HG02938 (cell line): ENCODE results near the gene EIF4G3.
A peak's percentile ranks its signal among the peaks of the same experiment; 100 is the strongest.
"Not testable (repeated sequence)": the region's sequence is repeated elsewhere in the genome, so short reads cannot be mapped to it uniquely, and the experiment has no call there.

ENCODE experiments used
- ATAC-seq: cut with Tn5 transposase; IDR thresholded peaks from one replicate; pipeline ENCODE4 v1.9.1; 2021; ENCODE audit warnings: mild to moderate bottlenecking, moderate library complexity; ENCODE audit not compliant: unreplicated experiment

EIF4G3 gene

DNA sequence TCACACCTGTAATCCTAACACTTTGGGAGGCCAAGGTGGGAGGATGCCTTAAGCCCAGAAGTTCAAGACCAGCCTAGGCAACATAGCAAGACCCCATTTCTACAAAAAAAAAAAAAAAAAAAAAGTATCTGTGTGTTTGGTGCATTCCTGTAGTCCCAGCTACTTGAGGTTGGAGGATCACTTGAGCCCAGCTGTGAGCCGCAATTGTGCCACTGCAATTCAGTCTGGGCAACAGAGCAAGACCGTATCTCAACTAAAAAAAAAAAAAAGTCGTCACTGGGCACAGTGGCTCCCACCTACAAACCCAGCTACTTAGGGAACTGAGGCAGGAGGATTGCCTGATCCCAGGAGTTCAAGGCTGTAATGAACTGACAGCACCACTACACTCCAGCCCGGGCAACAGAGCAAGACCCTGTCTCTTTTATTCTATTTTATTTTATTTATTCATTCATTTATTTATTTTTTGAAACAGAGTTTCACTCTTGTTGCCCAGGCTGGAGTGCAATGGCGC lies 8.6 kb upstream of the EIF4G3 start:
- no peak for ATAC-seq

DNA sequence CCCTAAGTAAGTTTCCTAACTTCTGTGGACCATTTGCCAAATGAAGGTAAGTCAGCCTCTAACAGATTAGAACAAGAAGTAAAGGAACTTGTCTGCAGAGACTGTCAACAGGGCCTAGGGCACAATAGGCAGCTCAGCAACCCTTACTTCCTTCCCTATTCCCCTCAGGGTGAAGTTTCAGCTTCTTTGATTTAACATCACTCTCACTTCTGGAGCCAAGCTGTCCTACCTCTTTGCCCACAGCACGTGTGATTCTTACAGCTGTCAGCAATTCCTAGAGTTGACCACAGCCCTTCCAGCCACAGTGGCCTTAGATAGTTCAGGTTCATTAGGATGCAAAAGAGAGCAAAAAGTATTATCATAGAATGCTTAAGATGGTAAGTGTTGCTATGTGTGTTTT lies 7.6 kb upstream of the EIF4G3 start:
- no peak for ATAC-seq

DNA sequence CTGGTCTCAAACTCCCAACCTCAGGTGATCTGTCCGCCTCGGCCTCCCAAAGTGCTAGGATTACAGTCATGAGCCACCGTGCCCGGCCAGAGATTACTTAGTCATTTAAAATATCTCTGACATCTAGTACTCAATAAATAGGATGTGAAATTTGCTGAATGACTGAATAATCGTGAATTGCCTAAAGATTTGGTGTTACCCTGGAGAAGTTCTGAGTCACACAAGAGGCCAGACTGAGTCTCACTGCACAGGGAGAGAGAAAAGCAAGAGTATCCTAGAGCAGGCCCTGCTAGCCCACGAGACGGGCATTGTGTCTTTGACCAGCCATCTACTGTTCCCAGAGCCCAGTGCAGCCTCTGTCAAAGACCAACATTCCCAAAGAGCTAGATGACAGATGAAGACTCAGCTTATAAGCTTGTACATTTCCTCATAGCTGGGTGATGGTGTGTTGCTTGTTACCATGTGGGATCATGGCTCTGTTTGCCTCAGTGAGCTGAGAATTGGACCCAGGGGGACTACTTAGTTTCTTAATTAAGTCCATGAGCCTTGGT lies 5.6 kb upstream of the EIF4G3 start:
- no peak for ATAC-seq

DNA sequence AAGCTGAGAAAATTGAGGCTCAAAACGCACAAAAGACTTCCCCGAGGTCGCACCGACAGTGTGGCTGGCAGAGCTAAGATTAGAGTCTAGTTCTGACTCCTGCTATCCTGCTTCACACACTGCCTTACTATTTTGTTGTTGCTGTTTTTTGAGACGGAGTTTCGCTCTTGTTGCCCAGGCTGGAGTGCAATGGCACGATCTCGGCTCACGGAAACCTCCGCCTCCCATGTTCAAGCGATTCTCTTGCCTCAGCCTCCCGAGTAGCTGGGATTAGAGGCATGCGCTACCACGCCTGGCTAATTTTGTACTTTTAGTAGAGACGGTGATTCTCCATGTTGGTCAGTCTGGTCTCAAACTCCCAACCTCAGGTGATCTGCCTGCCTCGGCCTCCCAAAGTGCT lies 1.6 kb upstream of the EIF4G3 start:
- not testable (repeated sequence) for ATAC-seq

DNA sequence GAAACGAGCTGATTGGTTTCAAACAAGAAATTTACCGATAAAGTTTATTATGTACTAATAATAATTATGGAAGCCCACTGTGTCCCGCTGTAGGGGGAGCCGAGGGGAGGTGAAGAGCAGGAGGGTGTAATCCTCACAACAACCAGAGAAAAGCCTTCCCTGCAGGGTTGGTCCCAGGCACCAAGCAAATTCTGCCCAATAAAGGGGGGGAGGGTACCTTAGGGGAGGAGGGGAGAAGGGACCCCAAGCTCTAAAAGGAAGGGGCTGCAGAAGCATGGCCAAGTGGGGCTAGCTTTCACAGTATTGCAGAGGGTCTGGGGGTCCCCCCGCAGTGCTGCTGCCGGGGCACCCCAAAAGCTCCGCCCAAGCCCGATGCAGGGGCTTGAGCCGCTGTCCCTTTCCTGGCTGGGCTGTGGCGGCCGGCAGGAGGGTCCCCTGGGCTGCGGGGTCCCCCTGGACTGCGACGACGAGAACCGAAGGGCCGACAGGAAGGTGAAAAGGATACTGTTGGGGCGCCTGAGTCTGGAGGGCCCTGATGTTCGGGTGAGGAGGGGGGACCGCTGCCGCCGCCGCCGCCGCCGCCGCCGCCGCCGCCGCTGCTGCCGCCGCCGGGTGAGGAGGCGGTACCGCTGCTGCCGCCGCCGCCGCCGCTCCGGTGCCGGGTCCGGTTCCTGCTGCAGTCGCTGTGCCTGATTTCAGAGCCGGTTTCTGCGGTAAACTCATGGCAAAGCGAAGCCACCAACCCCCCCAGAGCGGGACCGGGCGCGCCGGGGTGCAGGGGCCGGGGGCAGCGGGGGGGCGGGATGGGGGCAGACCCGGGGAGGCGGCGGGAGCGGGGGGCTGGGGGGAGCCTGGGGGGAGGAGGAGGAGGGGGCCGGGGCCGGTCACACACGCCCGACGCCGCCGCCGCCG lies 771 bp downstream of the EIF4G3 start:
- ATAC-seq: peak; percentile 16

DNA sequence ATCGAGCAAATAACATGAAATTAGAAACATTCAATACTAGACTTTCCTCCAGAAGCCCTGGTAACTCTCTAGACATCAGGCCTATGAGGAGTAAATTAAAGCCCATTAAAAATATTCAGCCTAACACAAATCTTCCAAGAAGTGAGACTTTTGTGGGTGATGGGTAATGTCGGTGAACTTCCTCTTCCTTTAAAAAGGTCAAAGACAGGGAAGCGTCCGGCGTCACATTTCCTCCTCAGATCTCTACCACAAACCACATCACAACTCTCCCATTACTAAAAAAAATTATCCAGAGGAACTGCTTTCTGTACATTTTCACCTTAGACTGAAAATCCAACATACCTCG lies 1.4 kb downstream of the EIF4G3 start:
- ATAC-seq: no peak

DNA sequence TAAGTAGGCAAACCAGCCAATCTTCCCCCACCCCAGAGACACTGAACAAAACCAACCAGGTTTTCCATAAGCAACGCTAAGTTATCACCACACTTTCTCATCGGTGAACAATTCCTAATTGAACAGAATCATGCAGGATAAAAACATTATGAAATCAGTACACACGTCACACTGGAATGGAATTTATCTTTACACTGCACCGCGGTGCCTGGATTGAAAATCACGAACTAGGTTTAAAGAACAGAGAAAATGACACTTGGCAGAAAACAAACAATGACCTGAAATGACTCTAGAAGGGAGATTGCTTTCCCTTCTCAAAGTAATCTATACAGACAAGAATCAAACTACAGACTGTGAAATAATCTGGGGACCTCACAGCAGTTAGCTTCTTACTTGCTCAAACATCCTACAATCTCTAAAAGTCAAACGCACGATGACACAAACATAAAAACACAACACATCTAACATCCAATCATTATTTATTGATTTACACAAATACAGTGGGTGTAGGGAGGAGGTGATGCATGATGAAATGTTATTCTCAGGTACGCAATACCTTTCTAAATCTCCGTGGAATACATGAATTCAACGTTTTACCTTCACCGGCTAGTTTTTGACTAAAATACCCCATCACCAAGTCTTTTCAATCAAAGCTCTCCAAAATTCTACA lies 1.9 kb downstream of the EIF4G3 start:
- no peak for ATAC-seq

DNA sequence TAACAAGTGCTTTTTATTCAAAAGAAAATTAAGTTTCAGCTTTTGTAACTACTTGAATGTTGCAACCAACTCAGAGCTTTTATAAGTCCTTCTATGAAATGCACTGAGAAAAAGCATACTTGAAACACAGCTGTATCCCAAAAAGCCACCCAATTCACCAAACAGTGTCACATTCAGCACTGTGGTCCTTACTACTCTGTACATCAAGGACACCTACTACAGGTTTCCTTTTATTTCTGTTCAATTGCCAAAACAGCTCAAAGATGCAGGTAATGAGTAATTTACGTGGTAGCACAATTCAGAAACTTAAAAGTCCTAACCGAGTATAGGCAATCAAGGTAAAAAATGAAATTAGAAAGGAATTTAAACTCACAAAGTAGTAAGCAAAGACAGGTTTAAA lies 2.5 kb downstream of the EIF4G3 start:
- no peak for ATAC-seq

DNA sequence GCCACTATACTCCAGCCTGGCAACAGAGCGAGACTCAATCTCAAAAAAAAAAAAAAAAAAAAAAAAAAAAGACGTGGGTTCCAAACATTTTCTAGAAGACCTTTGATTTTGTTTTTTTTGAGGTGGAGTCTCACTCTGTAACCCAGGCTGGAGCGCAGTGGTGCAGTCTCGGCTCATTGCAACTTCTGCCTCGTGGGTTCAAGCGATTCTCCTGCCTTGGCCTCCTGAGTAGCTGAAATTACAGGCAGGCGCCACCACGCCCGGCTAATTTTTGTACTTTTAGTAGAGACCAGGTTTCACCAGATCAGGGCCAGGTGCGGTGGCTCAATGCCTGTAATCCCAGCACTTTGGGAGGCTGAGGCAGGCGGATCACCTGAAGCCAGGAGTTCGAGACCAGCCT lies 3.6 kb downstream of the EIF4G3 start:
- ATAC-seq: not testable (repeated sequence)

DNA sequence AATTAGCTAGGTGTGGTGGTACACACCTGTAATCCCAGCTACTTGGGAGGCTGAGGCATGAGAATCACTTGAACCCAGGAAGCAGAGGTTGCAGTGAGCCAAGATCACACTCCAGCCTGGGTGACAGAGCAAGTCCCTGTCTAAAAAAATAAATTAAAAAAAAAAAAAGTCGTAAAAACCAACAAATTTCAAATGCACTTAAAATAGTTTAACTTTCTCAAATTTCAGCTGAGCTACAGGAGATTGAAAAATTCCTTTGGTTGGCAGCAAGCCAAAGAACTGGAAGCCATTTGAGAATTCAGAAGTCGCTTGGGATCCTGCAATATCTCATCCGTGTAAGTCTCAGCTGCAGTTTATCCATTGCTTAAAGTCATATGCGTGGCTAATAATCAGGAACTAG lies 5.9 kb downstream of the EIF4G3 start:
- ATAC-seq: not testable (repeated sequence)

DNA sequence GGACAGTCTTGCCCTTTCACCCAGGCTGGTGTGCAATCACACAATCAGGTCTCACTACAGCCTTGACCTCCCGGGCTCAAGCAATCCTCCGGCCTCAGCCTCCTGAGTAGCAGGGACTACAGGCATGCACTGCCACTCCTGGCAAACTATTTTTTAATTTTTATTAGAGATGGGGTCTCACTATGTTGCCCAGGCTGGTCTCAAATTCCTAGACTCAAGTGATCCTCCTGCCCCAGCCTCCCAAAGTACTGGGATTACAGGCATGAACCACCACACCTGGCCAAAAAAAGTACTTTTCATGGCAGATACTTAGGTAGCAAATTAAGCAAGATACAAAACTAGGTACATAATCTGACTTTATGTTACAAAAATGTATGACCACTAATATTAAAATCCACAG lies 8.3 kb downstream of the EIF4G3 start:
- no peak for ATAC-seq

DNA sequence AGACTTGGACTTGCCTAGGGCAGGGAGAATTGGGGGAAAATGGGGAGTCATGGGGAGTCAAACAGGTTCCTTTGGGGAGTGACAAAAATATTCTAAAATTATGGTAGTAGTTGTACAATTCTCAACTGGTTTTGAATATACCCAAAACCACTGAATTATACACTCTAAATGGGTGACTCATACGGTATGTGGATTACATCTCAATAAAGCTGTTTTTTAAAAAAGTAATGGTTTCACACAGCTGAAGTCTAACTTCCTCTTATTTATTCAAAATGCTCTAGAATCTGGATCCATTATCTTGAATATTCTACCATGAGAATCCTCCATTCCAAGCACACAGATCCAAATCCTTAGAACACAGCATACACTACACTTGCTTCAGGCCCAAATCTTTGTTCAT lies 11.1 kb downstream of the EIF4G3 start:
- ATAC-seq: no peak

DNA sequence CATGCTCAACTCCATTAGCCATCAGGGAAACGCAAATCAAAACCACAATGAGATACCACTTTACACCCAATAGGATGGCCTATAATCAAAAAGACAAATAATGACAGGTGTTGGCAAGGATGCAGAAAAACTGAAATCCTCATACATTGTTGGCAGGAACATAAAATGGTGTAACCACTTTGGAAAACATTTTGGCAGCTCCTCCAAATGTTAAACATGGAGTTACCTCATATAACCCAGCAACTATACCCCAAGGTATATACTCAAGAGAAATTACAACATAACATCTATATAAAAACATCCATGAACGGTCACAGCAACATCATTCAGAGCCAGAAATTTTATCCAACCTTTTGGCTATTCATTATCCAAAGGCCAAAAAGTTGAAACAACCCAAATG lies 11.6 kb downstream of the EIF4G3 start:
- ATAC-seq: no peak

DNA sequence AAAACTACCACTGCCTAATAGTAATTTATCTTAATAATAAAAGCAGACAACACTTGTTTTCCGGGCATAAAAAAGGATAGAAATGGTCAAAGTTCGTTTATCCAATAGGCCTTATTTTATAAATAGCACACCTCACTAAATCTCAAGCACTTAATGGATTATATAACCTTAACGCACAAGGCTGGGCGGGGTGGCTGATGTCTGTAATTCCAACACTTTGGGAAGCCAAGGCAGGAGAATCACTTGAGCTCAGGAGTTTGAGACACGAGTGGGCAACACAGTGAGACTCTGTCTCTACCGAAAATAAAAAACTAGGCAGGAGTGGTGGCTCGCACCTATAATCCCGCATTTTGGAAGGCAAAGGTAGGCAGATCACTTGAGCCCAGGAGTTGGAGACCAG lies 12.4 kb downstream of the EIF4G3 start:
- no peak for ATAC-seq

DNA sequence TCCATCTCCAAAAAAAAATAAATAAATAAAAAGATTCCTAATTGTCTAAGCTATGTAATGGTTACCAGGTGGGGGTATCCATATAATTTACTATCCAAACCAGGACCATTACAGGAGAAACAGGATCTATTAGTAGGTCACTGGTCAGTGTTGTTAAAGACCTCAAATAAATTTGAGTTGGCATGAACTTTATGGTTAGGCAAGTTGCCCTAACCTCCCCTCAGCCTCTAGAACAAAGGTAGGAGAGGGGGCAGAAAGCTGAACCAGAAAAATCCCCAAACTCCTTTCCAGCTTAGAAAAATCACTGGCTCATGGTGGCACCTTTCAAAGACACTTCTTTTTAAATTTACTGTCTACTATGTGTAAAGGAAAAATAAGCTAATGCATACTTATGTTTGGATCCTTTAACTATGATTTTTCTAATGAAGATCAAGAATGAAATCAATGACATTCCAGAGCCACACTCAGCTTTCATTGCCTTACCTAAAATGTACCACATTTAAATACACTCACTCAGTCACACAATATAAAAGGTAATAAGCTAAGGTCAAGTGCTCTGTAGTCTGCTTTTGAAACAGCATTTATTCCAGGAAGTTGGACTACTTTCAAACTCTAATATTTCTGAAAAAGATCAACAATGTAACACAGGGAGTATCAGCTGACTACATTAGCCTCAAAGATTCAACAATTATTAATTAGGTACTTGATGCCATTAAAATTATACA lies 13.8 kb downstream of the EIF4G3 start:
- no peak for ATAC-seq

DNA sequence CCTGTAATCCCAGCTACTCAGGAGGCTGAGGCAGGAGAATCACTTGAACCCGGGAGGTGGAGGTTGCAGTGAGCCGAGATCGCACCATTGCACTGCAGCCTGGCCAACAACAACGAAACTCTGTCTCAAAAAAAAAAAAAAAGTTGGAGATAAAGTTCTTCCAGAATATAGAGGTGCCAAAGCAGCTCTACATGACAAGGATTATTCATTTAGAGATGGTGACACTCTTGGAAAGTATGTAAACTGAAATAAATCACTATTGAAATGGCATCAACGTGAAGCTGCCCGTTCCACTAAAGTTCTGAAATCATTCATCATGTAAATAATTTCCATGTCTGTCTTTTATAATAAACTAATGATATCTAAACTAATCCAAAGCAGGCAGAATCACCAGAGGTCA lies 14.9 kb downstream of the EIF4G3 start:
- no peak for ATAC-seq

DNA sequence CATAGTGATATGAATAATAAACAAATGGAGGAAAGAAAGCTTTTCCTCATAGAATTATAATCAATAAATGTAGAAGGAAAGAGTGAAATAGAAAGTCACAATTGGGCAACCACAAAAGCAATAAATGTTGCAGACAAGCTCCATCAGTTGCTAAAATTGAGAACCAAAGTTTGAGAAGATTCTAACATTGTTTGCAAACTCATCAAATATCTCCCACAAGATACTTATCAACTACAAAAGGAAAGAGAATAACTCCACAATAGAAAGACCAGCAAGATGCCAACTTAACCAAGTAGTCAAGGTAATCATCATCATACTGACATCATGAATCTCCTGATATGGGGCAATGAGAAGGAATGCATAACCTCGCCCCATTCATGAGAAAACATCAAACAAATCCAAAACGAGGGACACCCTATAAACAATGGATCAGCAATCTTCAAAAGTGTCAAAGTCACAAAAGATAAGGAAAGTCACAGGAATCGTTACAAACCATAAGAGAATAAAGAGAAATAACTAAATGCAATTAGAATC lies 16.4 kb downstream of the EIF4G3 start:
- no peak for ATAC-seq

DNA sequence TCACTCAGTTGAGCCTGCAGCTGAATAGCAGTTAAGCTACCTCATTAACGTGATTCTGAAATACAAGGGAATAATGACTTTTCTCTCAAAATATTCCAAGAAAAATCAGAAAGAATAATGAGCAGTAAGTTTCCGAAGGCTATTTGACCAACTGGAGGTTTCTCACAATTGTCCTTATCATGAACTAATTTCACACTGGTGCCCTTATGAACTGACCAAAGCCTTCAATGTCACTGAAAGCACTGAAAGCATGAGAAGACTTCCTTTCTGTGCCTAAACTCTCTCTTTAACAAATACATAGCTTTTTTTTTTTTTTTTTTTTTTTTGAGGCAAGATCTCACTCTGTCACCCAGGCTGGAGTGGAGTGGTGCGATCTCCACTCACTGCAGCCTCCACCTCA lies 18.8 kb downstream of the EIF4G3 start:
- ATAC-seq: no peak

DNA sequence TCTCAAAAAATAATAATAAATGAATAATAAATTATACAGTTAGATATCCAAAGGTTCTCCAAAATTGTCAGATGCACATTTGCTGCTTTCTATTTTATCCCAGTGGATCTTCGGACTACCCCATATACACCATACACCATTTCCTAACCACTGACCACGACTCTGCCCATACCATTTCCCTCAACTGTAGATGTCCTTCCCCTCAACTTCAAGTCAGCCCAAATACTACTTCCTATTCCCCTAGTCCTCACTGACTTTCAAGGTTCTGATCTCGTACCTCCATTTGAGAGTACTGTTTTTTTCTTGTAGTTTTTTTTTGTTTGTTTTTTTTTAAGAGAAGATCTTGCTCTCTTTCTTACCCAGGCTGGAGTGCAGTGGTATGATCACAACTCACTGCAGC lies 19.6 kb downstream of the EIF4G3 start:
- ATAC-seq: no peak

DNA sequence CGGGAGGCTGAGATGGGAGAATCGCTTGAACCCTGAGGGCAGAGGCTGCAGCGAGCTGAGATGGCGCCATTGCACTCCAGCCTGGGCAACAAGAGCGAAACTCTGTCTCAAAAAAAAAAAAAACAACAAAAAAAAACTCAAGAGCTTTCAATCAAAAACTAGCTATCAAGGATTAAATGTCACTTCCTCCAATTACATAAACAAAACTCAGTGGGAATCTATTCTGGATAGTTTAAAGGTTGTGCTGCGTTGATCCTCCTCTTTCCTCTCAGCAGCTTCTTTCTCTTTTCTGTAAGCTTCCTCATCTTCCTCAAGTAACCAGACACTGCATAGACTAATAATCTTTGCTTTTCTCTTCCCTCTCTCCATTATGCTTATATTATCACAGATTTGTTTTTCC lies 20.7 kb downstream of the EIF4G3 start:
- ATAC-seq: no peak

DNA sequence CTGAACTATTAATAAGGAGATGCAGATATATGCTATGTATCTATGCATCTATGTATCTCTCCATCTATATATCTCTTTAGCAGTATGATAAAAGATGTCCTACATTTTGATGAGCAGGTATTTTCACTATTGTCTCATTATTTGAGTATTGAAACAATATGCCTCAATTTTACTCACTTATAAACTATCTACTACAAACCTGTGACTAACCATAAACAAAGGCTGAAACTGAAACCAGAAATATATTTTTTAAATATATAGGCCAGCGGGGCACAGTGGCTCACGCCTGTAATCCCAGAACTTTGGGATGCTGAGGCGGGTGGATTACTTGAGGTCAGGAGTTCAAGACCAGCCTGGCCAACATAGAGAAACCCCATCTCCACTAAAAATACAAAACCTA lies 22.0 kb downstream of the EIF4G3 start:
- no peak for ATAC-seq
